Activated CD4-positive, alpha-beta T cell treated with anti-CD3 and anti-CD28 coated beads, Interleukin-2, amount 50 U/mL, for 48 hours (primary cell): ENCODE results near the gene LMAN1.

Experiments
- DNase-seq, 2 experiments: peaks; one replicate each; pipeline ENCODE4 v3.0.0-alpha.2; 2020

The LMAN1 gene

DNA sequence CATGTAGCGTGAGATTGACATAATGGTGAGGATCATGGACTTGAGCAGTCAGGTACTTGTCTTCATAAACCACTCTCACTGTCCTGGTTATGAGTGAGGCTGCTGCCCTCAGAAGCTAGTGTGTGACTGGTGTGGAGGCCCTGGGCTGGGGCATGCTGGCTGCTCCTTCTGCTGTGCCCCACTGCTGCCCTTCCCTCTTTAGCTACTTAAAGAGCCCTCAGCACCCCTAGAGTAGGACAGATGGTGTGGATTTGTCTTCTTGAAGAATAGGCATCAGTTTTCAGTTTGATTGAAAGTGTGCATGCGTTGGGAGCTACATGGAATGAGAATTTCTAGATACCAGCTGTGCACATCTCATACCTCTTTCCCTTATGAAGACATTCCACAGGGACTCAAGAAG lies 56.1 kb downstream of the LMAN1 start:
- no peak for DNase-seq

GRCh38 chr18:59301929-59302328 lies 57.1 kb downstream of the LMAN1 start:
- no peak for DNase-seq

DNA sequence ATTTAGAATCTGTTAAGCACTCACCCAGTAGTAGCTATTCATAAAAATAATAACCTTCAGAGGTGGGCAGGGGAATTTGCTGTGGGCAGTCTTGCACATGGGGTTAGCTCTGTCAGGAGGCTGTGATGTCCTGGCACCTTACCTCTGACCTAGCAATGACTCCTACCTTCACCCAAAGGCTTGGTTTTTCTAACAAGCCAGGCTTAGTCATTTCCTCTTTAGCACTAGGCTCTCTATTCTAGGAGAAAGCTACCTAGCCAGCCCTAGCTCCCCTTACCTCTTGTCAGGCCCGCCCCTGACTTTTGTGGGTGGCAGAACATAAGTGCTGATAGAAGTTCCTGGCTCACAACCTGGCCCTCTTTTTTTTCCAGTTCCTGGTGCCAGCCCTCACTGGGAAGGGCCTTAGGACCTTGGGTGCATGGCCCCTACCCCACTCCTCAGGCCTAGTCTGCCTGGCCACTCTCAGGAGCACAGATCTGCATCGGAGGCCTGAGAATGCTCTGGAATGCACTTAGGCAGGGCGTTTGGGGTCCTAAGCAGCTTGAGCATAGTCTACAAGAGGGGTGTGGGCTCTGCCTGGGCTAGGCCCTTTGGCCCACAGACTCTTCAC lies 58.3 kb downstream of the LMAN1 start:
- no peak for DNase-seq

DNA sequence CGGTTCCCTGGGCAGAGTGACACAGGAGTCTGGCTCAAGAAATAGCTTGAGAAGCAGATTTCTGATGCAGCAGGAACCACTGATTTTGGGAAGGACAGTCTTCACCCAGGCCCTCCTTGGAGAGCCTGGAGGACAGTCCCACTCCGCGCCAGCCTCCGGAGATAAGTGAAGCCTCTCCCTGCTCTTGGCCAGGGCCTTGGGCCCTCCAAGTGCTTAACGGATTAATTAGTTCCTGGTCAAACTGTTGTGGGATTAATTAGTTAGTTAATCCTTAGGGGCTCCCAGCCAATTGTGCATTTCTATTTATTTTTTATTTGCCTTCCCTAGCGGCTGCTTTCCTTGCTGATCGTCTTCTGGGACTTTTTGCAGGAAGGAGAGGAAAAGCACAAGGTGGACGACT lies 60.2 kb downstream of the LMAN1 start:
- no peak for DNase-seq

DNA sequence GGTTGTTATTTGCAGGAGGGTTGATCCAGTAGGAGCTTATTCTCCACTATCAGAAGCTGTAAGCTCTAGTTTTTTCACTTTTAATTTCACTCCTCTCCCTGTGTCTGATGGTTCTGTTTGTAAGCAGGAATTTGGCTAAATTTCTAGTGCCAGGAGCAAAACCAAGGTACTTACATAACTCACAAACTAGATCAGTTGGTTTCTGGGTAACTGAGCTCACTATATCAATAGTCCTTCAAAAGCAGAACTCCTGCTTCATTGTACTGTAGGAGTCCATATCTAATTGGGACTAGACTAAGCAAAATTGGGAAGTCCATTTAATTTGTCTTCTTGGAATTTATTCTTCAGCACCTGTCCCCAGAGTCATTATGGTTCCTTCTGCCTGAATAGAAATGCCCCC lies 65.7 kb downstream of the LMAN1 start:
- no peak for DNase-seq

DNA sequence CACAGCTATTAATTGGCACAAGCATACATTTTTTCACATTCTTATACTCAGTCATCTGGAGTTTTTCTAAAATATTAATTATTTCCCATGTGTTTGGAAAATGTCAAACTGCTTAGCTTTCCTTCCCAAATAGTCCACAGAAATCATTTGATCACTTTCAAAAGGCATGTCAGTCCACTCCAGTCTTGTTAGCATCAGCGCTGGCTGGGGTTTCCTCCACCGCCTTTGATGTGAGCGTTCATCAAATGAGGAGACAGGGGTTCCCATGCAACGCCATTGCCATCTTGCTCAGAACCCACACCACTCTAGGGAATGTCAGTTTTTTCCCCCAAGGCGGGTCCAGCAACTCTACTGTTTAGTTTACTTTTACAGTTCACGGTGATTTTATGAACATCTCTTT lies 72.7 kb downstream of the LMAN1 start:
- no peak for DNase-seq

DNA sequence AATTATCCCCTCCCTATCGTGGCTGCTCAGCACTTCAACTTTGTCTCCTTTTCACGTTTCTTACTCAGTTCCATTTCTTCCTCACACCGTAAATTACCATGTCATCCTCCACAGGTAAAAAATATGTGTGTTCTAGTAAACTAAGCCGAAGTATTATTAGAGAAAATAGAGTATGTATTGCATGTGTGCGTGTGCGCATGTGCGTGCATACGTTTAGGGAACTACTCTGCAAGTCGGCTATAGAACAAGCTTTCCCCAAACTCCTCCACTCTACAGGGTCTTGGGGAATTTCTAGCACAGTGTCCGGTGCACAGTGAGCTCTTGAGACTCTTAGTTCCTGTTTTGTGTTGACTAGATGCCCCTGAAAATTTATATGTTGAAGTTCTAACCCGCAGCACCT lies 76.7 kb downstream of the LMAN1 start:
- no peak for DNase-seq

DNA sequence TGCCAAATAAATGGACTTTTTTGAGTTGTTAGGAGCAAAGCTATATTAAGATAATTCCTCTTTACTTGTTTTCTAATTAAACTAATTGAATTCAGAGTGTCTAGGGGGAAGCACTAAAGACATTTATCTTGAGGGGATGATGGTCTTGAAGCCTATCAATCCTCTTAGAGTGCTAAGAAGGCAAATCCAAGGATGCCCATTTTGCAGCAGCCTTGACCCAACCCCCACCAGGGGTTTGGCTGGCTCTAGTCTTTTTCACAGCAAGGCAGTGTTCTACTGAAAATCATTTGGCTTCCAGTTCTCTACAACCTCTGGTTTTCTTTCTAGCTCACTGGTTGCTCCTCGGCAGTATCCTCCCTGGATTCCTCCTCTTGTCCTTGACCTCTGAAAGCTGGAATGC lies 79.3 kb downstream of the LMAN1 start:
- DNase-seq: no peak

- no peak for DNase-seq
Observed at GRCh38 chr18:59279193-59279592, 79.9 kb downstream of the LMAN1 start.

DNA sequence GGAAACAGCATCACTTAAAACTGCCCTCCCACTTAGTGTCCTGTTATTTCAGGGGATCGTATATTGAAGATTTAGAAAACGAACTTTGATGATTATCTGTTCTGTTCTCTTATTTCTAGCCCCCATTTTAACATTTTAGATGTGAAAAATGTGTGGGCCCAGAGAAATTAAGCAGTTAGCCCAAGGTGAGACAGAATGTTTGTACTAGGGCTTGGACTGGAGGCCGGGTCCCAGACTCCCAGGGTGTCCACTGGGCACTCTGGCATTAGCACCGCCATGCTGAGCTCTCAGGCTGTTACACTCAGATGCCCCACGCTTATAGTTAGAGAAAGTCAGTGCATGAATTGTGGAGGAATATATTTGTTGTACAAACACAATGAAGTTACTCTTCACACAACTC lies 80.3 kb downstream of the LMAN1 start:
- DNase-seq: no peak
